OCI-LY7 (cell line): ENCODE measurements around the gene C1QL2. TPM values are rescaled to one million over a fixed set of nuclear protein-coding genes. Genes with fewer than 3 reads are reported as not detected.

ENCODE experiments used
- BruUV-seq: library from RNA; stranded (reverse); fragments of 400-500 nt; replicated peaks from 2 replicates; lab custom pipeline; 2021; lab: Mats Ljungman, UMichigan
- CTCF ChIA-PET: fragments of 300-600 bp; sonication (Branson Sonifier 250); formaldehyde crosslinking; loops from one replicate; lab custom pipeline; 2022; ENCODE audit warnings: antibody characterized with exemption; ENCODE audit not compliant: unreplicated experiment; lab: Charles Lee
- POLR2A ChIA-PET: fragments of 300-600 bp; sonication (Branson Sonifier 250); formaldehyde crosslinking; loops from one replicate; lab custom pipeline; 2022; ENCODE audit warnings: antibody characterized with exemption; lab: Charles Lee
- DNase-seq: peaks from one replicate; pipeline ENCODE4 v3.0.0-alpha.2; 2015; ENCODE audit warnings: low spot score
- H2AFZ ChIP-seq: fragments of 200-600 bp; sonication (generic), shearing (Covaris generic); 2 replicates; pipeline ENCODE4 v1.6.1; 2014; ENCODE audit warnings: mild to moderate bottlenecking, antibody characterized with exemption, low read length, moderate library complexity
- H3K27ac ChIP-seq: fragments of 200-600 bp; sonication (generic); 2 replicates; pipeline ENCODE4 v1.5.1; 2014; ENCODE audit warnings: mixed run types, low read depth, mild to moderate bottlenecking, moderate library complexity, low read length, inconsistent platforms; ENCODE audit not compliant: poor library complexity, severe bottlenecking
- H3K36me3 ChIP-seq: fragments of 200-600 bp; sonication (generic); 2 replicates; pipeline ENCODE4 v1.6.1; 2014; ENCODE audit warnings: mild to moderate bottlenecking, antibody characterized with exemption, low read length, moderate library complexity, mixed read lengths; ENCODE audit not compliant: insufficient read depth
- H3K4me1 ChIP-seq: fragments of 200-600 bp; sonication (generic); 2 replicates; pipeline ENCODE4 v1.5.1; 2014; ENCODE audit warnings: mild to moderate bottlenecking, low read length; ENCODE audit not compliant: insufficient read depth, poor library complexity, severe bottlenecking
- H3K4me2 ChIP-seq: fragments of 200-600 bp; sonication (generic); 2 replicates; pipeline ENCODE4 v1.6.1; 2014; ENCODE audit warnings: mild to moderate bottlenecking, low read length
- H3K4me3 ChIP-seq: fragments of 200-600 bp; sonication (generic); 2 replicates; pipeline ENCODE4 v1.5.1; 2014; ENCODE audit warnings: mild to moderate bottlenecking, low read depth, low read length; ENCODE audit not compliant: poor library complexity, severe bottlenecking
- H3K79me2 ChIP-seq: fragments of 200-600 bp; sonication (generic); 2 replicates; pipeline ENCODE4 v1.6.1; 2016; ENCODE audit warnings: low read depth, mild to moderate bottlenecking, low read length, moderate library complexity, mixed read lengths; ENCODE audit not compliant: insufficient read depth
- H3K9me2 ChIP-seq: fragments of 200-600 bp; sonication (generic); 2 replicates; pipeline ENCODE4 v1.6.1; 2016; ENCODE audit warnings: mild to moderate bottlenecking, low read length, mixed read lengths; ENCODE audit not compliant: insufficient read depth
- H3K9me3 ChIP-seq: fragments of 200-600 bp; sonication (generic); 2 replicates; pipeline ENCODE4 v1.6.1; 2014; ENCODE audit warnings: mild to moderate bottlenecking, mixed run types, low read length, mixed read lengths
- H4K20me1 ChIP-seq: fragments of 200-600 bp; sonication (generic); 2 replicates; pipeline ENCODE4 v1.6.1; 2014; ENCODE audit warnings: mild to moderate bottlenecking, antibody characterized with exemption, low read length, moderate library complexity, mixed read lengths; ENCODE audit not compliant: insufficient read depth
- CTCF ChIP-seq: fragments of 200-600 bp; sonication (generic); conservative IDR thresholded peaks from 2 replicates; pipeline ENCODE4 v1.5.1; 2014; ENCODE audit warnings: mild to moderate bottlenecking, antibody characterized with exemption, low read length, moderate library complexity, mixed read lengths
- EZH2phosphoT487 ChIP-seq: fragments of 200-600 bp; sonication (generic); IDR thresholded peaks from 2 replicates; pipeline ENCODE4 v1.6.1; 2018; ENCODE audit warnings: low read depth, borderline replicate concordance, mild to moderate bottlenecking, mixed run types, antibody characterized with exemption, low read length, moderate library complexity, mixed read lengths
- intact Hi-C: fragments of 100-400 bp; cut with micrococcal nuclease; formaldehyde crosslinking; loops from one replicate; pipeline ENCODE4 v1.10.0; 2022; ENCODE audit not compliant: unreplicated experiment
- total RNA-seq, 2 experiments: library from RNA; depleted of rRNA in 1 of 2; stranded (reverse); fragments of >200 nt in 1 of 2; shearing (Covaris generic) in 1 of 2; gene quantifications; 2 replicates each; pipeline ENCODE4 v1.2.3, GENCODE V29; 2014 to 2022

Gene C1QL2
- total RNA-seq, 2 experiments from 2014 or later: not detected

GRCh38 chr2:119137502-119137901 is 21.0 kb downstream of the C1QL2 start:
- CTCF ChIA-PET: no interaction called here
- BruUV-seq: no TSS peak

GRCh38 chr2:119136872-119137271 is 21.7 kb downstream of the C1QL2 start:
- Histone ChIP-seq H2AFZ (no peak overlapping the region), H3K9me3 (no peaks in the 10 kb centered on the region), H3K9me2 (no peaks in the 10 kb centered on the region), H3K4me3 (no peak overlapping the region), H3K36me3 (no peaks in the 10 kb centered on the region), H3K4me2 (no peak overlapping the region), H3K27ac (no peak overlapping the region), H4K20me1 (no peaks in the 10 kb centered on the region), H3K4me1 (no peaks in the 10 kb centered on the region), H3K79me2 (no peaks in the 10 kb centered on the region)
- intact Hi-C loops: no loop called here
- no peak for DNase-seq
- TF ChIP-seq CTCF (no peak), EZH2phosphoT487 (no peak)
- BruUV-seq: no TSS peak
- POLR2A ChIA-PET: no interaction called here
- CTCF ChIA-PET: interaction anchor here (0.6 kb wide), 2 partner anchors 64 to 264 kb away, joined by 4 to 5 read pairs; no protein-coding TSS in a partner anchor

More at GRCh38 chr2:119137502-119137901, 21.0 kb downstream of the C1QL2 start:
- no peaks in the 10 kb centered on the region for H3K36me3 ChIP-seq
- DNase-seq: no peak
- no peaks in the 10 kb centered on the region for H3K9me3 ChIP-seq
- no peak overlapping the region for H2AFZ ChIP-seq
- H3K79me2 ChIP-seq: no peaks in the 10 kb centered on the region
- POLR2A ChIA-PET: no interaction called here
- H3K9me2 ChIP-seq: no peaks in the 10 kb centered on the region
- H3K4me1 ChIP-seq: no peaks in the 10 kb centered on the region
- no peaks in the 10 kb centered on the region for H4K20me1 ChIP-seq
- no peak overlapping the region for H3K4me3 ChIP-seq
- TF ChIP-seq CTCF (no peak), EZH2phosphoT487 (no peak)
- H3K27ac ChIP-seq: no peak overlapping the region
- no peak overlapping the region for H3K4me2 ChIP-seq
- intact Hi-C loops: no loop called here

GRCh38 chr2:119136093-119136492 is 22.5 kb downstream of the C1QL2 start:
- no peaks in the 10 kb centered on the region for H3K79me2 ChIP-seq
- intact Hi-C loops: no loop called here
- no peaks in the 10 kb centered on the region for H3K4me1 ChIP-seq
- ChIA-PET CTCF (interaction anchor here (0.6 kb wide), 2 partner anchors 65 to 263 kb away, joined by 4 to 5 read pairs; no protein-coding TSS in a partner anchor), POLR2A (no interaction called here)
- no peak overlapping the region for H3K27ac ChIP-seq
- TF ChIP-seq CTCF (no peak), EZH2phosphoT487 (no peak)
- no peaks in the 10 kb centered on the region for H3K9me3 ChIP-seq
- no peak overlapping the region for H3K4me2 ChIP-seq
- H3K4me3 ChIP-seq: no peak overlapping the region
- H3K9me2 ChIP-seq: no peaks in the 10 kb centered on the region
- no peak for DNase-seq
- no peaks in the 10 kb centered on the region for H4K20me1 ChIP-seq
- BruUV-seq: no TSS peak
- H3K36me3 ChIP-seq: no peaks in the 10 kb centered on the region
- no peak overlapping the region for H2AFZ ChIP-seq
